Osteoblast (primary cell): Measurements from ENCODE around the gene F2RL3. TPM values are rescaled to one million over a fixed set of nuclear protein-coding genes. Genes with fewer than 3 reads are reported as not detected.

Source experiments
- DNase-seq: peaks from one replicate; pipeline ENCODE4 v3.0.0; 2011; ENCODE audit warnings: low spot score, mixed read lengths; ENCODE audit not compliant: insufficient read length; ENCODE audit errors: missing footprints
- H2AFZ ChIP-seq: 2 replicates; pipeline ENCODE4 v1.6.0; 2011; ENCODE audit warnings: mild to moderate bottlenecking, low read length
- H3K27ac ChIP-seq: 2 replicates; pipeline ENCODE4 v1.5.1; 2011; ENCODE audit warnings: mild to moderate bottlenecking, low read depth, low read length, moderate library complexity
- H3K27me3 ChIP-seq: 2 replicates; pipeline ENCODE4 v1.6.0; 2012; ENCODE audit warnings: mild to moderate bottlenecking, control low read depth, inconsistent platforms, low read length, moderate library complexity; ENCODE audit not compliant: insufficient read depth
- H3K36me3 ChIP-seq: 2 replicates; pipeline ENCODE4 v1.5.1; 2011; ENCODE audit warnings: mild to moderate bottlenecking, low read length, control low read depth, moderate library complexity; ENCODE audit not compliant: insufficient read depth
- H3K4me1 ChIP-seq: 2 replicates; pipeline ENCODE4 v1.5.1; 2011; ENCODE audit warnings: mild to moderate bottlenecking, low read length, control low read depth, moderate library complexity; ENCODE audit not compliant: insufficient read depth
- H3K4me2 ChIP-seq: 2 replicates; pipeline ENCODE4 v1.6.0; 2011; ENCODE audit warnings: mild to moderate bottlenecking, low read length; ENCODE audit not compliant: insufficient read depth
- H3K4me3 ChIP-seq: fragments of 200-600 bp; sonication (generic); 3 replicates; pipeline ENCODE4 v1.5.1; 2012; ENCODE audit warnings: mild to moderate bottlenecking, low read length, inconsistent platforms; ENCODE audit not compliant: insufficient read depth
- H3K79me2 ChIP-seq: 2 replicates; pipeline ENCODE4 v1.6.0; 2012; ENCODE audit warnings: mild to moderate bottlenecking, low read length, control low read depth, inconsistent platforms; ENCODE audit not compliant: insufficient read depth
- H3K9me3 ChIP-seq: 2 replicates; pipeline ENCODE4 v1.5.1; 2011; ENCODE audit warnings: low read depth, low read length, control low read depth
- H4K20me1 ChIP-seq: 2 replicates; pipeline ENCODE4 v1.6.0; 2012; ENCODE audit warnings: mild to moderate bottlenecking, low read length, control low read depth; ENCODE audit not compliant: insufficient read depth
- total RNA-seq: library from RNA; depleted of rRNA; stranded (reverse); fragments of >200 nt; gene quantifications from 2 replicates; pipeline ENCODE4 v1.2.3, GENCODE V29; 2012
- TF ChIP-seq, protein P1 (sequence below): IDR thresholded peaks from 2 replicates; pipeline ENCODE4 v1.5.1; 2011; ENCODE audit warnings: mild to moderate bottlenecking, low read depth, low read length, moderate library complexity; ENCODE audit errors: extremely low read depth

Gene F2RL3
- total RNA-seq, 1 donor = under 0.01 TPM

DNA sequence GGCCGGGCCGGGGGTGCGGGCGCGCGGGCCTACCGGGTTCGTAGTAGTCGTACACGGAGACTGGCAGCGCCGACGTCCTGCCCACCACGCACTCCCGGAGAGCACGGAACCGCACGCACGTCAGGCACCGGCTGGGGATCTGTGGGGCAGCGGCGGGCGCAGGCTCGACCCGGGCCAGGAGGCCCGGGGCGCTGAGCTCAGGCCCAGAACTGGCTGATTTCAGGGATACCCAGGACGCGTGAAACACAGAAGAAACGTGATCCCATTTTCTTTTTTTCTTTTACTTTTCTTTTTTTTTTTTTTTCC, 9.0 kb downstream of the F2RL3 start:
- H3K9me3 ChIP-seq = no peaks in the 10 kb centered on the region
- H2AFZ ChIP-seq = peak overlapping the region; percentile 29
- no peaks in the 10 kb centered on the region for H3K4me1 ChIP-seq
- no peaks in the 10 kb centered on the region for H3K79me2 ChIP-seq
- DNase-seq = peak; percentile 86
- H3K36me3 ChIP-seq = no peaks in the 10 kb centered on the region
- TF ChIP-seq, protein P1, sequence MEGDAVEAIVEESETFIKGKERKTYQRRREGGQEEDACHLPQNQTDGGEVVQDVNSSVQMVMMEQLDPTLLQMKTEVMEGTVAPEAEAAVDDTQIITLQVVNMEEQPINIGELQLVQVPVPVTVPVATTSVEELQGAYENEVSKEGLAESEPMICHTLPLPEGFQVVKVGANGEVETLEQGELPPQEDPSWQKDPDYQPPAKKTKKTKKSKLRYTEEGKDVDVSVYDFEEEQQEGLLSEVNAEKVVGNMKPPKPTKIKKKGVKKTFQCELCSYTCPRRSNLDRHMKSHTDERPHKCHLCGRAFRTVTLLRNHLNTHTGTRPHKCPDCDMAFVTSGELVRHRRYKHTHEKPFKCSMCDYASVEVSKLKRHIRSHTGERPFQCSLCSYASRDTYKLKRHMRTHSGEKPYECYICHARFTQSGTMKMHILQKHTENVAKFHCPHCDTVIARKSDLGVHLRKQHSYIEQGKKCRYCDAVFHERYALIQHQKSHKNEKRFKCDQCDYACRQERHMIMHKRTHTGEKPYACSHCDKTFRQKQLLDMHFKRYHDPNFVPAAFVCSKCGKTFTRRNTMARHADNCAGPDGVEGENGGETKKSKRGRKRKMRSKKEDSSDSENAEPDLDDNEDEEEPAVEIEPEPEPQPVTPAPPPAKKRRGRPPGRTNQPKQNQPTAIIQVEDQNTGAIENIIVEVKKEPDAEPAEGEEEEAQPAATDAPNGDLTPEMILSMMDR = no peak
- no peaks in the 10 kb centered on the region for H4K20me1 ChIP-seq
- H3K27me3 ChIP-seq = peaks cover 2% of the 10 kb centered on the region
- H3K4me2 ChIP-seq = peak overlapping the region; percentile 63
- peak overlapping the region; percentile 68 for H3K4me3 ChIP-seq
- H3K27ac ChIP-seq = no peak overlapping the region

DNA sequence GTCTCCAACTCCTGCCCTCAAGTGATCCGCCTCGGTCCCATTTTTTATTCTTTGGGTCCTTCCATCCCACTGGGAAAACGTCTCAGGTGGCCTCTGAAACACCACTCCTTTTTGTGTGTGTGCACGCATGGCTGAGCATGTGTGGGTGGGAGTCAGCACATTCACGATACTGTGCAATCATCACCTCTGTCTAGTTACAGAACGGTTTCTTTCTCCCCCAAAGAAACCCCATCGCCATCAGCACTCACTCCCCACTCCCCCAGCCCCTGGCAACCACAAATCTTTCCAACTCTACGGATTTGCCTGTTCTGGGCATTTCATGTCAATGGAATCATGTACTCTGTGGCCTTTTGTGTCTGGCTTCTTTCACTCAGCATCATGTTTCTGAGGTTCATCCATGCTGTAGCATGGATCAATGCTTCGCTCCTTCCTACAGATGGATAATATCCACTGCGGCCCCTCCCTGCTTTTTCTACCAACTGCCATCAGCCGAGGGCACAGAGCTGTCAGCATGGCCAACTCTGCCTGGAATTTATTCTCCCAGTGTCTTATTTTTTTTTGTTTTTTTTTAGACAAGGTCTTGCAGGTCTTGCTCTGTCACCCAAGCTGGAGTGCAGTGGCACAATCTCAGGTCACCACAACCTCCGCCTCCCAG, 9.7 kb downstream of the F2RL3 start:
- Histone ChIP-seq H3K79me2 (no peaks in the 10 kb centered on the region), H3K4me1 (no peaks in the 10 kb centered on the region), H3K27ac (no peak overlapping the region), H3K4me2 (no peak overlapping the region), H3K27me3 (peaks cover 2% of the 10 kb centered on the region), H3K9me3 (no peaks in the 10 kb centered on the region), H4K20me1 (no peaks in the 10 kb centered on the region), H2AFZ (no peak overlapping the region), H3K36me3 (no peaks in the 10 kb centered on the region), H3K4me3 (no peak overlapping the region)
- TF ChIP-seq, protein P1 = no peak
- DNase-seq = peak; percentile 65

DNA sequence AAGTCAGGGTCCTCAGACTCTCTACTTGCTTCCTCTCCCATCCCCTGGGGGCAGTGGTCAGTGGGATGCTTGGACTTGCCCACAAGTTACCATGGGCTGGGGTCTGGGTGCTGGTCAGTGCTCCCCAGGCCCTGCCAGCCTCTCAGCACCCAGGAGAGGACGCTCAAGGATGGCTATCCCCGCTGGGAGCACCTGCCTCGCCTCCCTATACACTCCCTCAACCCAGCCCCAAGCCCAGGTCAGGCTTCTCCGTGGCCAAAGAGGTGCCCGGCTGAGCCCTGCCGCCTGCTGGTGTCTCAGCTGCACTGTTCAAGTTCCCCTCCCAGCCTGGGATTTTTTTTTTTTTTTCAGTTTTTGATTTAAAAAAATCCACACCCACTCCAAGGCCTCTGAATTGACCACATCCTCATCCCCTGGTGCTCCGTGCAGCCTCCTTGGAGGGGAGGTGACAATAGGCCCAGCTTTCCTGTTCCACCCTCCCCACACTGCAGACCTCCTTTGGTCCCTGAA, 10.8 kb downstream of the F2RL3 start:
- Histone ChIP-seq H3K9me3 (no peaks in the 10 kb centered on the region), H3K27me3 (peaks cover 2% of the 10 kb centered on the region), H3K36me3 (no peaks in the 10 kb centered on the region), H3K4me2 (no peak overlapping the region), H3K4me3 (no peak overlapping the region), H3K4me1 (no peaks in the 10 kb centered on the region), H4K20me1 (no peaks in the 10 kb centered on the region), H3K79me2 (no peaks in the 10 kb centered on the region), H2AFZ (no peak overlapping the region), H3K27ac (no peak overlapping the region)
- TF ChIP-seq, protein P1 = peak; percentile 62
- peak; percentile 98 for DNase-seq

DNA sequence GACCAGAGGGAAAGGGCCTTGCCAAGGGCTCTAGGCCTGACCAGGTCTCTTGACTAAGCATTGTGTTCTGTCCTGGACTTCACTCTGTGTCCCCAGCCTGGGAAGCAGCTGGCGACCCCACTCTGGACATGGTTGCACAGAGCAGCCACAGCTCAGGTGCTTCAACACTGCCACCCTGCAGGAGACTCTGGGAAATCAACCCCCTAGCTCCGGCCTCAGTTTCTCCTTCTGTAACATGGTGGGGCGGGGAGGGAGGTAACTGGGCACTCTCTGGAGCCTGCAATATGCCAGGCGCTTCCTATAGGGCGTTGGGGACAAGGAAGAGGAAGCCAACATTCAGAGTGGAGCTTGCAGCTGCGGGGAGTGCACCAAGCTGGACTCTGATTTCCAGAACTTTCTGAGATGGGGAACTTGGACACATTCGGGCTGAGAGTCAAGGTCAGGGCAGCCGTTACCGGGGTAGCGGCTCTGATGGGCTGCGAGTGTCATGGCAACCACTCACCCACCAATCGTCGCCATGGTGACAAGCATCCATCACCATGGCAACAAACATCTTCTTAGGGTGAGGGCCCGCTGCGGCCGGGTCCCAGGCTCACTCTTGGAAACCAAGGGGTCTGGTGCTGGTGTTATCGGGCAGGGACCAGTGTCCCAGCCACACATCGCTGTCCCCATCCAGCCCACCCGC, 12.8 kb downstream of the F2RL3 start:
- H3K79me2 ChIP-seq = no peaks in the 10 kb centered on the region
- no peaks in the 10 kb centered on the region for H3K36me3 ChIP-seq
- no peaks in the 10 kb centered on the region for H3K9me3 ChIP-seq
- H2AFZ ChIP-seq = no peak overlapping the region
- H3K4me1 ChIP-seq = no peaks in the 10 kb centered on the region
- H3K27me3 ChIP-seq = no peaks in the 10 kb centered on the region
- no peak overlapping the region for H3K4me3 ChIP-seq
- TF ChIP-seq, protein P1 = no peak
- H3K4me2 ChIP-seq = no peak overlapping the region
- no peaks in the 10 kb centered on the region for H4K20me1 ChIP-seq
- DNase-seq = peak; percentile 62
- no peak overlapping the region for H3K27ac ChIP-seq
